Measurements from ENCODE around the gene AGAP1. TPM values are rescaled to one million over a fixed set of nuclear protein-coding genes. Genes with fewer than 3 reads are reported as not detected.

Gene AGAP1
- total RNA-seq, 1 donor from 2014 or later: 27.5 TPM

- DNase-seq: no peak
Measured at GRCh38 chr2:235850771-235851551, 357.1 kb downstream of the AGAP1 start.

- DNase-seq: no peak
Measured at GRCh38 chr2:235851828-235852525, 358.1 kb downstream of the AGAP1 start.

GRCh38 chr2:235852526-235852920 is 358.7 kb downstream of the AGAP1 start:
- DNase-seq: no peak

GRCh38 chr2:235854276-235854675 is 360.4 kb downstream of the AGAP1 start:
- no peak for DNase-seq

GRCh38 chr2:235855011-235855410 is 361.2 kb downstream of the AGAP1 start:
- DNase-seq: no peak

GRCh38 chr2:235856151-235856854 is 362.5 kb downstream of the AGAP1 start:
- no peak for DNase-seq

- no peak for DNase-seq
Measured at GRCh38 chr2:235857598-235857997, 363.8 kb downstream of the AGAP1 start.

- no peak for DNase-seq
Measured at GRCh38 chr2:235858881-235859280, 365.0 kb downstream of the AGAP1 start.

GRCh38 chr2:235859651-235860050 is 365.8 kb downstream of the AGAP1 start:
- DNase-seq: no peak

- no peak for DNase-seq
Measured at GRCh38 chr2:235860111-235860510, 366.3 kb downstream of the AGAP1 start.

- no peak for DNase-seq
Measured at GRCh38 chr2:235860871-235861270, 367.0 kb downstream of the AGAP1 start.

- DNase-seq: no peak
Measured at GRCh38 chr2:235861383-235861782, 367.5 kb downstream of the AGAP1 start.

GRCh38 chr2:235863414-235863813 is 369.6 kb downstream of the AGAP1 start:
- DNase-seq: no peak

- no peak for DNase-seq
Measured at GRCh38 chr2:235864302-235864701, 370.5 kb downstream of the AGAP1 start.

GRCh38 chr2:235864733-235865515 is 371.1 kb downstream of the AGAP1 start:
- no peak for DNase-seq

- no peak for DNase-seq
Measured at GRCh38 chr2:235866373-235866772, 372.5 kb downstream of the AGAP1 start.

- no peak for DNase-seq
Measured at GRCh38 chr2:235868224-235868623, 374.4 kb downstream of the AGAP1 start.

GRCh38 chr2:235868645-235869044 is 374.8 kb downstream of the AGAP1 start:
- no peak for DNase-seq

- DNase-seq: no peak
Measured at GRCh38 chr2:235870515-235870914, 376.7 kb downstream of the AGAP1 start.

GRCh38 chr2:235876099-235876679 is 382.3 kb downstream of the AGAP1 start:
- DNase-seq: no peak

GRCh38 chr2:235877275-235877802 is 383.5 kb downstream of the AGAP1 start:
- DNase-seq: no peak

- no peak for DNase-seq
Measured at GRCh38 chr2:235879116-235879515, 385.3 kb downstream of the AGAP1 start.
